ENCODE data around the gene SND1. TPM values are rescaled to one million over a fixed set of nuclear protein-coding genes. Genes with fewer than 3 reads are reported as not detected.
"Not testable (repeated sequence)": the region's sequence is repeated elsewhere in the genome, so short reads cannot be mapped to it uniquely, and the experiment has no call there.

Gene SND1
- total RNA-seq, 4 donors from 2014 or later, result 62.0 to 89.4 (median 82.1) TPM

GRCh38 chr7:127667017-127667670 is 15.2 kb downstream of the SND1 start:
- TF ChIP-seq, protein P1, sequence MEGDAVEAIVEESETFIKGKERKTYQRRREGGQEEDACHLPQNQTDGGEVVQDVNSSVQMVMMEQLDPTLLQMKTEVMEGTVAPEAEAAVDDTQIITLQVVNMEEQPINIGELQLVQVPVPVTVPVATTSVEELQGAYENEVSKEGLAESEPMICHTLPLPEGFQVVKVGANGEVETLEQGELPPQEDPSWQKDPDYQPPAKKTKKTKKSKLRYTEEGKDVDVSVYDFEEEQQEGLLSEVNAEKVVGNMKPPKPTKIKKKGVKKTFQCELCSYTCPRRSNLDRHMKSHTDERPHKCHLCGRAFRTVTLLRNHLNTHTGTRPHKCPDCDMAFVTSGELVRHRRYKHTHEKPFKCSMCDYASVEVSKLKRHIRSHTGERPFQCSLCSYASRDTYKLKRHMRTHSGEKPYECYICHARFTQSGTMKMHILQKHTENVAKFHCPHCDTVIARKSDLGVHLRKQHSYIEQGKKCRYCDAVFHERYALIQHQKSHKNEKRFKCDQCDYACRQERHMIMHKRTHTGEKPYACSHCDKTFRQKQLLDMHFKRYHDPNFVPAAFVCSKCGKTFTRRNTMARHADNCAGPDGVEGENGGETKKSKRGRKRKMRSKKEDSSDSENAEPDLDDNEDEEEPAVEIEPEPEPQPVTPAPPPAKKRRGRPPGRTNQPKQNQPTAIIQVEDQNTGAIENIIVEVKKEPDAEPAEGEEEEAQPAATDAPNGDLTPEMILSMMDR (IDR thresholded peaks at IDR 0.05), result no peak
- no peak for TF ChIP-seq POLR2A (IDR thresholded peaks at IDR 0.05)
- no peak overlapping the region for H3K4me3 ChIP-seq (ENCODE audit: low read depth, poor library complexity, severe bottlenecking)
- WGBS, 2 donors, result 83 to 88% methylated on average over 3 of the region's 3 CpGs
- intact Hi-C loops (cut with DNase I; ENCODE audit: low total_unique reads), result no loop called here
- no peak for DNase-seq (ENCODE audit: low spot score in 2 of 2)

GRCh38 chr7:127667759-127668530 is 16.0 kb downstream of the SND1 start:
- 62 to 71% methylated on average over 2 of the region's 2 CpGs for WGBS, 2 donors
- H3K4me3 ChIP-seq (ENCODE audit: low read depth, poor library complexity, severe bottlenecking), result no peak overlapping the region
- no peak for DNase-seq (ENCODE audit: low spot score in 2 of 2)
- TF ChIP-seq, protein P1 (IDR thresholded peaks at IDR 0.05), result no peak
- no peak for TF ChIP-seq POLR2A (IDR thresholded peaks at IDR 0.05)
- intact Hi-C loops (cut with DNase I; ENCODE audit: low total_unique reads), result no loop called here

DNA sequence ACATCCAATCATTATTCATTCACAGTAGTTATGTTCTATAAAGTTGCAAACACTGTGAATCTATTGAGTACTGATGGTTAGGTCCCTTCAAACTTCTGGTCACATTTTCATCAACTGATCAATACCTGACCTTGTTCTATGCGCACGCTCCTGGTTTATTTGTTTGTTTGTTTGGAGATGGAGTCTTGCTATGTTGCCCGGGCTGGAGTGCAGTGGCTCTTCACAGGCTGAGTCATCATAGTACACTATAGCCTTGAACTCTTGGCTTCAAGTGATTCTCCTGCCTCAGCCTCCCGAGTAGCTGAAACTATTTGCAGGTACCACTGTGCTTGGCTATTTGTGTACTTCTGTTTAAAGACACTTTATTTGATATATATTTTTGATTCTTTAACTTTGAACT is 19.3 kb downstream of the SND1 start:
- no peak for DNase-seq (ENCODE audit: low spot score in 2 of 2)
- H3K4me3 ChIP-seq (ENCODE audit: low read depth, poor library complexity, severe bottlenecking), result no peak overlapping the region
- WGBS, 2 donors, result 71 to 75% methylated on average over 4 of the region's 4 CpGs
- intact Hi-C loops (cut with DNase I; ENCODE audit: low total_unique reads), result no loop called here
- no peak for TF ChIP-seq POLR2A (IDR thresholded peaks at IDR 0.05)
- TF ChIP-seq, protein P1 (IDR thresholded peaks at IDR 0.05), result no peak

- DNase-seq (ENCODE audit: low spot score in 2 of 2), result no peak
- intact Hi-C loops (cut with DNase I; ENCODE audit: low total_unique reads), result no loop called here
- H3K4me3 ChIP-seq (ENCODE audit: low read depth, poor library complexity, severe bottlenecking), result no peak overlapping the region
- WGBS, 2 donors, result 40 to 47% methylated on average over 3 of the region's 3 CpGs
- no peak for TF ChIP-seq POLR2A (IDR thresholded peaks at IDR 0.05)
Measured at GRCh38 chr7:127673902-127674301, 21.9 kb downstream of the SND1 start.

- no peak overlapping the region for H3K4me3 ChIP-seq (ENCODE audit: low read depth, poor library complexity, severe bottlenecking)
- WGBS, 2 donors, result 85 to 89% methylated on average over 1 of the region's 1 CpG
- DNase-seq (ENCODE audit: low spot score in 2 of 2), result no peak
- intact Hi-C loops (cut with DNase I; ENCODE audit: low total_unique reads), result no loop called here
- TF ChIP-seq POLR2A (IDR thresholded peaks at IDR 0.05), result no peak
- TF ChIP-seq, protein P1 (IDR thresholded peaks at IDR 0.05), result no peak
Measured at GRCh38 chr7:127674361-127674760, 22.4 kb downstream of the SND1 start.

DNA sequence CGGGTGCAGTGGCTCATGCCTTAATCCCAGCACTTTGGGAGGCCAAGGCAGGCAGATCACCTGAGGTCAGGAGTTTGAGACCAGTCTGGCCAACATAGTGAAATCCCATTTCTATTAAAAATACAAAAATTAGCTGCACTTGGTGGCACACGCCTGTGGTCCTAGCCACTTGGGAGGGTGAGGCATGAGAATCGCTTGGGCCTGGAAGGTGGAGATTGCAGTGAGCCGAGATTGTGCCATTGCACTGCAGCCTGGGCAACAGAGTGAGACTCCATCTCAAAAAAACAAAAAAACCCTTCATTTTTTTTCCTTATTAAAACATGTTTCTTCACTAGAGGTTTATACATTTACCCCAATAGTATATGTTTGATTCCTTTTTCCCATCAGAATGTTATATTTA is 22.9 kb downstream of the SND1 start:
- intact Hi-C loops (cut with DNase I; ENCODE audit: low total_unique reads); H3K4me3 ChIP-seq (ENCODE audit: low read depth, poor library complexity, severe bottlenecking); DNase-seq (ENCODE audit: low spot score in 2 of 2): not testable (repeated sequence)
- 78 to 79% methylated on average over 4 of the region's 4 CpGs for WGBS, 2 donors
